Eye (tissue), 1 donor: ENCODE data around the gene DCP1A.
"Not testable (repeated sequence)": the region's sequence is repeated elsewhere in the genome, so short reads cannot be mapped to it uniquely, and the experiment has no call there.

Source experiments
- DNase-seq: peaks from one replicate; pipeline ENCODE4 v3.0.0-alpha.2; 2015

Gene DCP1A

GRCh38 chr3:53261712-53262111 lies 85.6 kb downstream of the DCP1A start:
- peak; percentile 81 for DNase-seq

DNA sequence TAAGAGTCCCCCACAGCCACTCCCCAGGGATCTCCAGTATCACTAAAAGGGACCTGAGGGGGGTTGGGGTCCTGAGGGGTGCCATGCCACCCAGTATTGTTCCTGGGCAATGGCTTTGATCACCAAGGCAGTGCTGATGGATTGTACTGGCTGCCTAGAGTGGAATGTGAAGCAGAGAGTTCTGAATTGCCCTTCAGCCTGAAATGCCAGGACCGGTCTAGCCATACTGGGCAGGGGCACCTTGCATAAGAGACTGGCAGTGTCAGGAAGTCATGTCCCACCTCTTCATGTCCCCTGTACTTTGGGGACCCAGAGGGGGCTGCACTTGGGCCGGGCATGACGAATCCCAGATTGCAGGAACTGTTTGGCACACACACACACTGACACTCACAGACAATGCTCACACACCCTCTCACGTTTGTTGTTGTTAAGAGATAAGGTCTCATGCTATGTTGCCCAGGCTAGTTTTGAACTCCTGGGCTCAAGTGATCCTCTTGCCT lies 87.0 kb downstream of the DCP1A start:
- DNase-seq: no peak

- DNase-seq: no peak
Measured at GRCh38 chr3:53259427-53260259, 87.7 kb downstream of the DCP1A start.

- no peak for DNase-seq
Measured at GRCh38 chr3:53258600-53259426, 88.5 kb downstream of the DCP1A start.

GRCh38 chr3:53257465-53257864 lies 89.9 kb downstream of the DCP1A start:
- no peak for DNase-seq

DNA sequence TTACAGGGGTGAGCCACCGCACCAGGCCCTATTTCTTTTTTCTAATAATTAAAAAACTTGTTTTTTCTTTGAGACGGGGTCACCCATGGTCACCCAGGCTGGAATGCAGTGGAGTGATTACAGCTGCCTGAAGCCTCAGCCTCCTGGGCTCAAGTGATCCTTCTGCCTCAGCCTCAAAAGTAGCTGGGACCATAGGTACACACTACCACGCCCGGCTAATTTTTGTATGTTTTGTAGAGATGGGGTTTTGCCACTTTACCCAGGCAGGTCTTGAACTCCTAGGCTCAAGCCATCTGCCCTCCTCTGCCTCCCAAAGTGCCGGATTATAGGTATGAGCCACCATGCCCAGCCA lies 90.7 kb downstream of the DCP1A start:
- DNase-seq: no peak

- peak; percentile 92 for DNase-seq
Measured at GRCh38 chr3:53255775-53256703, 91.3 kb downstream of the DCP1A start, which contains the start of gene TKT. Gene TKT, minus strand, starts transcription at chr3:53256022. Its CDS starts 80 bp downstream, at chr3:53255942.

GRCh38 chr3:53255423-53255774 lies 91.9 kb downstream of the DCP1A start:
- peak; percentile 79 for DNase-seq

DNA sequence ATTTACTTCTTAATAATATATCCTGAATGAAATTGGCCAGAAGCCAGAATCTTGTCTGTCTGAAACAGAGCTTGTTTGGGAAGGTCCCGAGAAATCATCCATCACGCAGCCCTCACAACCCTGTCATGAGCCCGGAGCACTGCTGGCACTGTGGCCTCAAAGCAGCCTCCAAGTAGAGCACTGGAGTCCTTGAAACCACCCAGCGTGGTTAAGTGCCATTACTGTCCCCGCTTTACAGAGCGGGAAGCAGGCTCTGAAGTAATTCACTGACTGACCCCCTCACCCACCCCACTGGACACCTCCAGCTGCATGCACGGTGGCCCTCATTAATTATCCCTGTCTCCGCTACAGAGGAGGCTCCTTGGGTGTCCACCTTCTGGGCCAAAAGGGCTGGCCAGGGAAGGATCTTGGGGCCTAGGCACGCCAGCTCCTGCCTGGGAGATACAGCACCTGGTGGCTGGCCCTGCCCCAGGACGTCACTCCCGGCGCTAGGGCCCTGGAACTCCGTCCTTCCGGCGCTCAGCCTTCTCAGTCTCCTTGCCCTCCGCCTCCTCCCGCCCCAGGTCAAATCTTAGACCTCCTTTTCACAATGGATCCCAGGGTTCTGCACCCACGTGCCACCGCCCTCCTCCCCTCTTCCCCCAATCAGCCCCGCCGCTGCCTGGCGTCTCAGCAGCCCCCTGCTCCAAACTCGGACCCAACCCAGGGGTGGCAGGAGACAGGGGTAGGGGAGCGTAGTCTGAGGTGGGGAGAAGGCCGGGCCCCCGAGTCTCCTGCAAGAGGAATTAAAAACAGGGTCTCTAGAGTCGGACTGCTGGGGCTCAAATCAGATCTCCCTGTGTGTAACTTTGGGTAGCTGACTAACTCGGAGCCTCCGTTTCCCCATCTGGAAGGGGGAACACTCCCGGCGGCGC lies 92.6 kb downstream of the DCP1A start:
- DNase-seq: peak; percentile 89

DNA sequence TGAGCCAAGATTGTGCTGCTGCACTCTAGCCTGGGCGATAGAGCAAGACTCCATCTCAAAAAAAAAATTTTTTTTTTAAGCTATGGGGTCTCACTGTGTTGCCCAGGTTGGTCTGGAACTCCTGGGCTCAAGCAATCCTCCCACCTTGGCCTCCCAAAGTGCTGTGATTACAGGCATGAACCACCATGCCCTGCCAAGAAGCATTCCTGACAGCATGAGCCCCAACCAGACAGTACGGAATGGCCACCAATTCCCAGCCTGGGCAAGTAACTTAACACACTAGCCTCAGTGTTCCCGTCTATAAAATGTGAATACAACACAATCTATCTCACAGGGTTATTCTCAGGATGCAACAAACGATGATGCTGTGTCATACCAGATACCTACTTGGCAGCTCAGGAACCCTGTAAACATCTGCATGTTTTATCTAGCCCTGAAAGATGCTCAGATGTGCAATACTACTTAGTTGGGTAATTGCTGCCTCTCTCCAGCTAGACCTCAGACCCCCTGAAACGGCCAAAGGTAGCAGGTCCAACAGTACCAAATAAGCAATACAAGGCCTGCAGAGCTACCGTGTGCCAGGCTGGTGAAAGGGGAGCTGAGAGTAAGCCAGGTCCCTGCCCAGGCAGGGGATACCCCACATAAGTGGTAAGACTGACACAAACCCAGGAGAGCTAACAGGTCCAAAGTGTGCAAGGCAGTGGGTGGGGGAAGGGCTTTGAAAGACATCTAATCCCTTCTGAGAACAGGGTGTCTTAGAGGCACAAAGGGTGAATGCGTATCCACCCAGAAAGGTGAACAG lies 93.4 kb downstream of the DCP1A start:
- DNase-seq: no peak

DNA sequence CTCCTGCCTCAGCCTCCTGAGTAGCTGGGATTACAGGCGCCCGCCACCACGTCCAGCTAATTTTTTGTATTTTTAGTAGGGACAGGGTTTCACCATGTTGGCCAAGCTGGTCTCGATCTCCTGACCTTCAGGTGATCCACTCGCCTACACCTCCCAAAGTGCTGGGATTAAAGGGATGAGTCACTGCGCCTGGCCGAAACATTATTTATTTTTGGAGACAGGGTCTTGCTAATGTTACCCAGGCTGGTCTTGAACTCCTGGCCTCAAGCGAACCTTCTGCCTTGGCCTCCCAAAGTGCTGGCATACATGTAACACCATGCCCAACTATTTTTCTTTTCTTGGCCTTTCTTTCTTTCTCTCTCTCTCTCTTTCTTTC lies 94.4 kb downstream of the DCP1A start:
- not testable (repeated sequence) for DNase-seq

- DNase-seq: no peak
Measured at GRCh38 chr3:53252096-53252946, 95.0 kb downstream of the DCP1A start.

- no peak for DNase-seq
Measured at GRCh38 chr3:53250881-53251605, 96.3 kb downstream of the DCP1A start.

GRCh38 chr3:53250453-53250852 lies 96.9 kb downstream of the DCP1A start:
- DNase-seq: no peak

DNA sequence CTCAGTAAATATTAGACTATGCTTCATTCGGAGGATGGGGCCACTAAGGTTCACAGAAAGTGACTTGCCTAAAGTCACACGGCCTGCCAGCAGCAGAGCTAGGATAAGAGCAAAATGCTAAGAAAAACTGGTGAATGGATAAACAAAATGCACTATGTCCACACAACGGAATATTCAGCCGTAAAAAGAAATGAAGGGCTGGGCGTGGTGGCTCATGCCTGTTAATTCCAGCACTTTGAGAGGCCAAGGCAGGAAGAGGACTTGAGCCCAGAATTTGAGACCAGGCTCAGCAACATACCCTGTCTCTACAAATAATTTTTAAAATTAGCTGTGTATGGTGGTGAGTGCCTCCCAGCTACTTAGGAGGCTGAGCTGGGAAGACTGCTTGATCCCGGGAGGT lies 99.2 kb downstream of the DCP1A start:
- no peak for DNase-seq

GRCh38 chr3:53247619-53248018 lies 99.7 kb downstream of the DCP1A start:
- DNase-seq: no peak

GRCh38 chr3:53244271-53244670 lies 103.1 kb downstream of the DCP1A start:
- DNase-seq: no peak

DNA sequence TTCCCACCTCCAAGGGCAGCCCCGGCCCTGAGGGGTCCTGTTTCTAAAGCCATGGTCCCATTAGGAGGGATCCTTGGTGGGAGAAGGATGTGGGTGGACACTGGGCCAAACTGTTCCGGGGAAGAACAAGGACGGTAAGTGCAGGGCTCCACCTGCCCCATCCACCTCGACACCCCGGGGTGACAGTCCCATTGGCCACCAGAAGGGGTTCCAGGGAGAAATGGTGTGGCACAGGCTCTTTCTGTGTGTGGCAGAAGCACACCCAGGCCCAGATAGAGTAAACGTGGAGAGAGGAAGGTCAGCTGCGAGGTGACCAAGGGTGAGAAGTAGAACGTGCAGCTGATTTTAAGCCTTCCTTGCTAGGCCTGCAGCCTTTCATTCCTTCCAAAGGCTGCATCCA lies 103.6 kb downstream of the DCP1A start:
- no peak for DNase-seq

DNA sequence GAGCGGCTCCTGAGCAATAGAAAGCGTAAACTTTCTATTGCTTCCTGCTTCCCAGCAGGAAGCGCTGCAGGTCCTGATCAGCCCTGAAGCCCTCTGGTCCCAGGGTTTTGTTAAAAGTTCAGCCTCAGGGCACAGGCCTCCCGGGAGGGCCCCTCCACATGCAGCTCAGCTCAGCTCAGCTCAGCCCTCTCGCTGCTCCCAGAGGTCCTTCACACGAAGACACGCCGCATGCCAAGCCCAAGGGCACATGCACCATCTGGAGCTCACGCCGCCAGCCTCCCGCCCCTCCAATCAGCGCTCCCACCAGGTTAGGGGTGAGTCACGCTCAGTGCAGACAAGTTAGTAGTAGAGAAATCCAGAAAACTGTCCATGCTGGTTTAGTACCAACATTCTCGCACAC lies 104.2 kb downstream of the DCP1A start:
- DNase-seq: peak; percentile 77
